MG63 (cell line): ENCODE measurements around the gene CEMIP2. TPM values are rescaled to one million over a fixed set of nuclear protein-coding genes. Genes with fewer than 3 reads are reported as not detected.

Experiments
- DNase-seq: peaks from one replicate; pipeline ENCODE4 v3.0.0-alpha.2; 2020
- H3K27me3 ChIP-seq: fragments of 250-450 bp; sonication (Bioruptor Pico); 2 replicates; pipeline ENCODE4 v1.5.1; 2020; ENCODE audit warnings: mild to moderate bottlenecking, moderate library complexity
- H3K36me3 ChIP-seq: fragments of 250-450 bp; sonication (Bioruptor Pico); 2 replicates; pipeline ENCODE4 v1.5.1; 2020; ENCODE audit warnings: mild to moderate bottlenecking, moderate library complexity
- H3K4me3 ChIP-seq: fragments of 250-450 bp; sonication (Bioruptor Pico); 2 replicates; pipeline ENCODE4 v1.5.1; 2020; ENCODE audit warnings: mild to moderate bottlenecking, moderate library complexity
- H3K9me3 ChIP-seq: fragments of 250-450 bp; sonication (Bioruptor Pico); 2 replicates; pipeline ENCODE4 v1.5.1; 2020; ENCODE audit warnings: mild to moderate bottlenecking, moderate library complexity
- total RNA-seq: library from RNA; depleted of rRNA; stranded (reverse); fragments of >200 nt; shearing (Covaris generic); gene quantifications from 2 replicates; pipeline ENCODE4 v1.2.3, GENCODE V29; 2014; ENCODE audit warnings: low replicate concordance

CEMIP2 gene
- total RNA-seq, 1 experiment from 2014 or later, result 7.8 TPM

DNA sequence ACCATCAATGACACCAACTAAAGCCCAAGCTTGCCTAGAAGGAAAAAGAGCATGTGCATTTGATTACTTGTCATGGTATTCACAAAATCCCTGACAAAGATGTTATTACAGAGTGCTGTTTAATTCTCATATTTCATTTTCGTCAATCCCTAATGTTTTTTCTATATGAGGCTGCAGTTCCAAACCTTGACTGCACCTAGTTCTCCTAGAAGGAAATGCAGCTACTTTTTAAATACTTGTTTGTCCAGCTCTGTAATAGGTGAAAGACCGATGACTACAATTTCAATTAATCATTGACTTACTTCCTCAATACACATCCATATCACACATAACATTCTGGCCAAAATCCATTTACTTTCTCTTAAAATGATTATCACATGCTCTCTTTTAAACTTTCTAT, 28.1 kb downstream of the CEMIP2 start:
- no peaks in the 10 kb centered on the region for H3K9me3 ChIP-seq
- H3K4me3 ChIP-seq, result no peak overlapping the region
- H3K36me3 ChIP-seq, result no peaks in the 10 kb centered on the region
- H3K27me3 ChIP-seq, result no peaks in the 10 kb centered on the region
- DNase-seq, result no peak

DNA sequence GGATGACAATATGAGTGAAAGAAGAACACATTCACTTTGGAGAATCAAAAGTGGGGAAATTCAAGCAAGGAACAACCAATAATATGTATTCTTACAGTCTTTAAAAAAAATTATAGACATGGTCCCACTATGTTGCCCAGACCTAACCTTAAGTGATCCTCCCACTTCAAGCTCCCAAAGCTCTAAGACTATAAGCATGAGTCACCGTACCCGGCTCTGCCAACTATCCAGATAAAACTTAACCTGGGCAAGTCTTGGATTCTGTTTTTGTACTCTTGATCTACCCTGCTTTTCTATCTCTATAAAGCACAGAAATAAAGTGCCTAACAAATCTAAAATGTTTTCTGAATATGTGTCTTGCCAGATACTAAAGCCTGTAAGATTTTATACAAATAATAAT, 30.9 kb downstream of the CEMIP2 start:
- DNase-seq, result peak; percentile 34
- H3K27me3 ChIP-seq, result no peaks in the 10 kb centered on the region
- H3K36me3 ChIP-seq, result no peaks in the 10 kb centered on the region
- no peak overlapping the region for H3K4me3 ChIP-seq
- no peaks in the 10 kb centered on the region for H3K9me3 ChIP-seq

DNA sequence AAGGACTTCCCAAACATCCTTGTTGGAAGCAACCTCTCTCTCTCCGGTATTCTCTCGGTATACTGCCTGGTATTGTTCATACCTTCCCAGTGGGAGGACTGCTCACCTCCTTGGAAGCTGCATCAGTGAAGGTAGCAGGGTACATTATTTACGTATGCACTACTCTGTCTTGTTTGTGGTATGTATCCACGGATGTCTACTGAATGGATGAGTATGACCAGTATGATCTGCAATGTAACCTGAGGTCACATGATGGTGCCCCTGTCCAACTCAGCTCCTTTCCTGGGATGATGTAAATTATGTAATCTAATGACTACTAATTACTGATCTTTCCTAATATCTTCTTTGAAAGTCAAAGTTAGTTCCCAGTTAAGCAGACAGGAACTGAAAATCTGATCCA, 32.1 kb downstream of the CEMIP2 start:
- Histone ChIP-seq H3K4me3 (no peak overlapping the region), H3K36me3 (no peaks in the 10 kb centered on the region), H3K27me3 (no peaks in the 10 kb centered on the region), H3K9me3 (no peaks in the 10 kb centered on the region)
- DNase-seq, result no peak

DNA sequence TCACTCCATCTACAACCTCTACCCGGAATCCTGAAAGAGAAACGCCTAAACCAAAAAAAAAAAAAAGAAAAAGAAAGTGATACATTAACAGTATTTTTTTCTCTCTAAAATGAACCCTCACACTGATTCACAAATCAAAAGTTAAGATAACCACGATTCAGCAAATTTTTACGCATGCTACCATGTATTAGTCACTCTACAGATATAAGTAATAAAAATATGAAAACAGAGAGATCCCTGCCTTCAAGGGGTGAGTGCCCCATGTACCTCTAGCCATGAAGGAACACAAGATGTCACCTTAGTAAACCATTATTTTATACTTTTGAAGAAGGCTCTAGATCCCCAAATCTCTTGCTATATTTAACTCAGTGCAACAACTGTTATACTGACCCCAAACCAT, 33.4 kb downstream of the CEMIP2 start:
- H3K27me3 ChIP-seq, result no peaks in the 10 kb centered on the region
- no peak for DNase-seq
- H3K9me3 ChIP-seq, result no peaks in the 10 kb centered on the region
- H3K36me3 ChIP-seq, result no peaks in the 10 kb centered on the region
- no peak overlapping the region for H3K4me3 ChIP-seq

DNA sequence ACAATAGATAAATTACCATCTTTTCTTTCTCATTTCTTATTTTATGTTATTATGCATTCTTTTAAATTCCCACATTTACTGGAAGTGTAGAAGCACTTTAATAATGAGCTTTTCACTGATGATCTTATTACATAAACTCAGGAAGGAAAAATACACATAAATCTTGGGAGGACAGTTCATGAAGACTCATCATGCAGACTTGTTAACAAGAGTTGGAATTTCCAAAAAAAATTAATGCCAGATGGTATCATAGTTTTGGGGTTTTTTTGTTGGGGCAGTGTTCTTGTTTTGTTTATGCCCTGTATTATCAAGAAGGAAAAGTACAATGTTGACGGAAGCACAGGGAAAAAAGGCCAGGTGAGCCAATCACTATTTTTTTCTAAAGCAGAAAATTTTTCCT, 35.1 kb downstream of the CEMIP2 start:
- DNase-seq, result no peak
- H3K36me3 ChIP-seq, result no peaks in the 10 kb centered on the region
- no peaks in the 10 kb centered on the region for H3K27me3 ChIP-seq
- H3K9me3 ChIP-seq, result no peaks in the 10 kb centered on the region
- no peak overlapping the region for H3K4me3 ChIP-seq

GRCh38 chr9:71729816-71730526, 38.3 kb downstream of the CEMIP2 start:
- no peak for DNase-seq
- no peaks in the 10 kb centered on the region for H3K36me3 ChIP-seq
- no peak overlapping the region for H3K4me3 ChIP-seq
- H3K9me3 ChIP-seq, result no peaks in the 10 kb centered on the region
- no peaks in the 10 kb centered on the region for H3K27me3 ChIP-seq

- no peaks in the 10 kb centered on the region for H3K36me3 ChIP-seq
These were observed 41.6 kb downstream of the CEMIP2 start for GRCh38 chr9:71726723-71727122.

GRCh38 chr9:71725590-71726338, 42.5 kb downstream of the CEMIP2 start:
- no peaks in the 10 kb centered on the region for H3K9me3 ChIP-seq
- DNase-seq, result peak; percentile 22
- H3K4me3 ChIP-seq, result no peak overlapping the region
- H3K27me3 ChIP-seq, result no peaks in the 10 kb centered on the region
- H3K36me3 ChIP-seq, result no peaks in the 10 kb centered on the region

More at GRCh38 chr9:71726723-71727122, 41.6 kb downstream of the CEMIP2 start:
- Histone ChIP-seq H3K27me3 (no peaks in the 10 kb centered on the region), H3K9me3 (no peaks in the 10 kb centered on the region), H3K4me3 (no peak overlapping the region)
- DNase-seq, result no peak

GRCh38 chr9:71721855-71722254, 46.5 kb downstream of the CEMIP2 start:
- Histone ChIP-seq H3K9me3 (no peaks in the 10 kb centered on the region), H3K27me3 (no peaks in the 10 kb centered on the region), H3K4me3 (no peak overlapping the region), H3K36me3 (no peaks in the 10 kb centered on the region)
- no peak for DNase-seq

GRCh38 chr9:71719562-71719961, 48.8 kb downstream of the CEMIP2 start:
- Histone ChIP-seq H3K9me3 (no peaks in the 10 kb centered on the region), H3K36me3 (no peaks in the 10 kb centered on the region), H3K4me3 (no peak overlapping the region), H3K27me3 (no peaks in the 10 kb centered on the region)
- DNase-seq, result no peak

- H3K9me3 ChIP-seq, result no peaks in the 10 kb centered on the region
- no peak for DNase-seq
- H3K36me3 ChIP-seq, result no peaks in the 10 kb centered on the region
- no peak overlapping the region for H3K4me3 ChIP-seq
- no peaks in the 10 kb centered on the region for H3K27me3 ChIP-seq
These were observed 49.2 kb downstream of the CEMIP2 start for GRCh38 chr9:71719088-71719487.

- Histone ChIP-seq H3K36me3 (no peaks in the 10 kb centered on the region), H3K9me3 (no peaks in the 10 kb centered on the region), H3K27me3 (no peaks in the 10 kb centered on the region), H3K4me3 (no peak overlapping the region)
- no peak for DNase-seq
These were observed 52.0 kb downstream of the CEMIP2 start for GRCh38 chr9:71716138-71716909.

DNA sequence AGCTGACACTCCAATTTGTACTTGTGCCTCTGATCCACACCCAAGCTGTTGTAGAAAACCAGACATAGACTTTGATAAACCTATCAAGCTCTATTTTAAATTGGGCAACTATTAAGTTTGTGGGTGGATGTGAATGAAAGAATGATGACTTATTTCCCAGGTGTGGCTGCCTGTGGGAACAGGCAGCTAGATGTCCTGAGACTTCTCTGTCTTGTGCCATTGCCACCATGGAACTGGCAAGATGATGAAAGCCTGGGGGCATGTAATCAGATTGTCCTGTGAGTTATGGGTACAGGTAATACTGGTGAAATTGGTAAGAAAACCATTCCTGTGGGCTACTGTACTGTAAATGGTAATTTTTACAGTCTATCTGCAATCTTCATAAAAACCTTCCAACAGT, 57.5 kb downstream of the CEMIP2 start:
- no peak for DNase-seq
- H3K27me3 ChIP-seq, result no peaks in the 10 kb centered on the region
- no peak overlapping the region for H3K4me3 ChIP-seq
- H3K36me3 ChIP-seq, result no peaks in the 10 kb centered on the region
- H3K9me3 ChIP-seq, result no peaks in the 10 kb centered on the region

GRCh38 chr9:71710201-71710600, 58.1 kb downstream of the CEMIP2 start:
- Histone ChIP-seq H3K36me3 (no peaks in the 10 kb centered on the region), H3K27me3 (no peaks in the 10 kb centered on the region), H3K4me3 (no peak overlapping the region), H3K9me3 (no peaks in the 10 kb centered on the region)
- DNase-seq, result no peak

- Histone ChIP-seq H3K36me3 (no peaks in the 10 kb centered on the region), H3K4me3 (no peak overlapping the region), H3K27me3 (no peaks in the 10 kb centered on the region), H3K9me3 (no peaks in the 10 kb centered on the region)
- DNase-seq, result no peak
These were observed 58.9 kb downstream of the CEMIP2 start for GRCh38 chr9:71709384-71709783.

GRCh38 chr9:71706176-71706575, 62.1 kb downstream of the CEMIP2 start:
- DNase-seq, result no peak
- Histone ChIP-seq H3K9me3 (no peaks in the 10 kb centered on the region), H3K4me3 (no peak overlapping the region), H3K36me3 (no peaks in the 10 kb centered on the region), H3K27me3 (no peaks in the 10 kb centered on the region)

- peak; percentile 17 for DNase-seq
- H3K36me3 ChIP-seq, result no peaks in the 10 kb centered on the region
- no peaks in the 10 kb centered on the region for H3K27me3 ChIP-seq
- H3K9me3 ChIP-seq, result no peaks in the 10 kb centered on the region
- H3K4me3 ChIP-seq, result no peak overlapping the region
These were observed 63.5 kb downstream of the CEMIP2 start for GRCh38 chr9:71704796-71705195.
